ENCODE measurements around the gene UNC5B. TPM values are rescaled to one million over a fixed set of nuclear protein-coding genes. Genes with fewer than 3 reads are reported as not detected.

Gene UNC5B
- total RNA-seq (ENCODE audit: insufficient read depth, low replicate concordance), result 13.7 TPM

DNA sequence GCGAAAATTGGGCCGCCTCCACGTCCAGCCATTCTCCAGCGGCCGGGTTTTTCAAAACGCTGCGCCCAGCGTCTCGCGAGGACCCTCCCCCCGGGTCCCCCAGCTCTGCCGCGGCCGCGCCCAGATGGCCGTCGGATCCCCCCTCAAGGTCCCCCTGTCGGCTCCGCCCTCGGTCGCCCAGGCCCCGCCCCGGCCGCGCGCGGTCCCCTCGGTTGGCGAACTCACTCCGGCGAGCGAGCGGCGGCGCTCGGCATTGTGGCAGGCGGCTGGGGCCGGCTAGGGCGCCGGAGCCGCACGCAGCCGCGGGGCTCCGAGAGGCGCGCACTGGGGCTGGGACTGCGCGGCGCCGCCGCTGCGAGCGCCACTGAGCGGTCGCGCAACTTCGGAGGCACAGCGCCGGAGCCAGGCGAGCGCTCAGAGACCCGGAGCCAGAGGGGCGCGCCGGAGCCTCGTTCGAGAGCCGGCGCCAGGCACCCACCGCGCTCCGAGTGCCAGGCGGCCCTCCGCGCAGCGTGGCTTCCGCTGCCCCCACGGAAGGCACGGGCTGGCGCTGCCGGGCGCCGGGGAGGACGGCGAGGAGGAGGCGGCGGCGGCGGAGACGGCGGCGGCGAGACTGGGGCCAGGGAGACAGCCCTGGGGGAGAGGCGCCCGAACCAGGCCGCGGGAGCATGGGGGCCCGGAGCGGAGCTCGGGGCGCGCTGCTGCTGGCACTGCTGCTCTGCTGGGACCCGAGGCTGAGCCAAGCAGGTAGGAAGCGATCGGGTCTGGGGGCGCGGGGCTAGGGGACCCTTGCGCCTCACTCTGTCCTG, at the start of gene UNC5B:
UNC5B (plus strand) TSS at position 253 of the 809 bp plus-strand sequence; CDS start at position 669, 416 bp downstream.
- peak; percentile 92 for DNase-seq (ENCODE audit: low spot score)

GRCh38 chr10:71173466-71173865, 38.9 kb upstream of the UNC5B start:
- DNase-seq (ENCODE audit: low spot score), result no peak

- no peak for DNase-seq (ENCODE audit: low spot score)
These were observed 35.7 kb upstream of the UNC5B start for GRCh38 chr10:71176661-71177060.

DNA sequence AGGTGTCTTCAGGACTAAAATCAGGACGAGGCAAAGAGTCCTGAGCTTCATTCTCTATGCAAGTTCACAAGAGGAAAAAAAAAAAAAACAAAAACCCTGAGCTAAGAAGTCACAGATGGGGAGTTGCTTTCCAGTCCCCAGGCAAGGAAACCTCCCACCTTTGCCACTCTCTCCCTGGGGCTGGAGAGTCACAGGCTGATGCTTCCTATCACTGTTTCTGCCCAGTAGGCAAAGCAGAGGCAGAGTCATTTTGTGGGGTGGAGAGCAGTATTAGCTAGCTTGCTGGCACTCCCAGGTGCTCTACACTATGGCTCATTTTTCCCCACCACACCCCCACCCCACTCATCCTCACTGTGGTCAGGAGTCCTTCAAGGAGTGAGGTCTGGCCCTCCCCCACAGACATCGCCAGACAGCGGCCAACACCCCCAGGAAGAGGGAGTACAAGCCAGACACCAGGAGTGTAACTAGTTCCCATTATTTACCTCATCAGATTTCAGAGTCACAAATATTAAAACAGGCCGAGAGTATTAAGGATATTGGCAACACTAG, 34.6 kb upstream of the UNC5B start:
- DNase-seq (ENCODE audit: low spot score), result no peak

DNA sequence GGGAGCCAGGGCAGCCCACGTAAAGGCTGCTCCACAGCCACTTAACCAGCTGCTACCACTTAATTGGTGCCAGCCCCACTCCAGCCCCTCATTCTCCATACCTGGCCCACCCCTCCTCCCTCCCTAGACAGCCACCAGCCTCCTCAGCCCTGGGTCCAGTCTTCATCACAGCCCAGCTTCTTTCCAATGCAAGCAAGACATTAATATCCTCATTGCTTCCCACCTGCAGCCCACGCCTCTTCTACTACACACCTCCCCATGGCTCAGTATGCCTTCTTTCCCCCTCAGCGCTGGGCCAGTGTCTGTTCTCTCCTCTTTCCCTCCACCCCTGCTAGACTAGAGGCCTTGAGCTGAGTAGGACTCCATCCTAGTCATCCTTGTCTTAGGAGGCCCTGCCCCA, 33.5 kb upstream of the UNC5B start:
- DNase-seq (ENCODE audit: low spot score), result no peak

GRCh38 chr10:71179382-71179781, 33.0 kb upstream of the UNC5B start:
- DNase-seq (ENCODE audit: low spot score), result no peak

GRCh38 chr10:71184421-71184820, 27.9 kb upstream of the UNC5B start:
- no peak for DNase-seq (ENCODE audit: low spot score)

DNA sequence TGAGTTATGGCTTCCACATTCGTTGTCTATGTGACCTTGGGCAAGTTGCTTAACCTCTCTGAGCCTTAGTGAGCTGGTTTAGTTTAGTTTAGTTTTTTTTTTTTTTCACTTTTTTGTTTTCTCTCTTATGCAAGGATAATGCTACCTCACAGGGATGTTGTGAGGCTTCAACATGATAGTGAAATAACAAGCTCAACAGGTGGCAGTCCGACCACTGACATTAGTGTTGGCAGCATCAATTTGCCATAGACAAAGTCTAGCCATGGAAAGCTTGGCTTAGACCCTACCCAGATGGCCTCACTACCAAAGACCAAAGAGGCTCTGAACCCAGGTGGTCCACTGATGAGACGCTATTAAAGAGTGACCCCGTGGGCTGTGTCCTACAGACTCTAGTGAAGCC, 27.2 kb upstream of the UNC5B start:
- DNase-seq (ENCODE audit: low spot score), result no peak

GRCh38 chr10:71187197-71187596, 25.2 kb upstream of the UNC5B start:
- DNase-seq (ENCODE audit: low spot score), result no peak

- peak; percentile 49 for DNase-seq (ENCODE audit: low spot score)
These were observed 24.8 kb upstream of the UNC5B start for GRCh38 chr10:71187600-71187999.

DNA sequence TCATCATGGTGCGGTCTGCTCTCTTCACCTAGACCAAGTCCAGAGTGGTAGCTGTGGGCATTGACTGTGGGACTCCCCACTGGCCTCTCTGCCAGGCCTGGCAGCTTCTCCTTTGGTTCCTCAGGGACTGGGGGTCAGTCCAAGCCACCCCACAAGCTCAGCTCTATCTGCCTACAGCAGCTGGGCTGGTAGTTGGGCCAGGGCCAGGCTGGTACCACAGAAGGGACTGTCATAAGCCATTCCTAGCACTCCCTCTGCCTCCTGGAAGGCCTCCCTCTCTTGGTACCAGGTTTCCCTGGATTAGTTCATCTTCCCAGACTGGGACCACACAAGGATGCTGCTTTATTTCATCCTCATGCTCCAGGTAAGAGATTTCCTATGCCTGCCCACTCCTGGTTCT, 24.2 kb upstream of the UNC5B start:
- no peak for DNase-seq (ENCODE audit: low spot score)

GRCh38 chr10:71191019-71191418, 21.4 kb upstream of the UNC5B start:
- DNase-seq (ENCODE audit: low spot score), result no peak

- no peak for DNase-seq (ENCODE audit: low spot score)
These were observed 20.8 kb upstream of the UNC5B start for GRCh38 chr10:71191551-71192076.

DNA sequence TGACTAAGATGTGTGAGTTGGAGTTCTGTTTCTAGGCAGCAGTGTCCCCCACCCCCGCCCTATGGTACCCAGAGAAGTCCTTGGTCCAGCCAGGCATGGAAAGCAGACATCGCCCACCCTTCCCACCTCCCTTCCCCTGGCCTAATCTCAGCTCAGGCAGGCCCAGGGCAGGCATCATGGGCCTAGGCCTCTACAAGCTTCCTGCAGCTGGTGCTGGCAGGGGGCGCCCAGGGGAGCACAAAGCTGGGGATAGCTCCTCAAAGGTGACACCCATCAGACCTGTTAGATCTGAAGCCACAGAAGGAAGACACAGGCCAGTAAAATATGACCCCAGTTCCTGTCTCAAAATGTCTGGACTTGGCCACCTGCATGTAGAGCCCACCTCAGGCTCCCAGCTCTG, 18.9 kb upstream of the UNC5B start:
- DNase-seq (ENCODE audit: low spot score), result no peak

- DNase-seq (ENCODE audit: low spot score), result no peak
These were observed 14.4 kb upstream of the UNC5B start for GRCh38 chr10:71197955-71198354.

DNA sequence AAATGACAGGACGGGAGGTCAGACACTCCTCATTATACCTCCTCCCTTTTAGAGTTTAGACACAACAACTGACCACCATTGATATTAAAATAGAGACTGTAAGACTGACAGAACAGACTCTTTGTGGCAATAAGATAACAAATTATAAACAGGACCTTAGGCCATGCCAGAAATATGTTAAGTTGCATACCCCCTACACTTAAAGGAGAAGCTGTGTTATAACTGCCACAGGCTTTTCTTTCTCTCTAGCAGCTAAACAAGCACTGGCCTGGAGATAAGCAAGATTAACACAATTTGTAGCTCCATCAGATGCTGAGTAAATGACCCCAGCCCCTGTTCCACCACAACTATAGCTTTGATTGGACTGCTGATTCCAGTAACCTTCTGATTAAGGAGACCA, 10.5 kb upstream of the UNC5B start:
- no peak for DNase-seq (ENCODE audit: low spot score)

DNA sequence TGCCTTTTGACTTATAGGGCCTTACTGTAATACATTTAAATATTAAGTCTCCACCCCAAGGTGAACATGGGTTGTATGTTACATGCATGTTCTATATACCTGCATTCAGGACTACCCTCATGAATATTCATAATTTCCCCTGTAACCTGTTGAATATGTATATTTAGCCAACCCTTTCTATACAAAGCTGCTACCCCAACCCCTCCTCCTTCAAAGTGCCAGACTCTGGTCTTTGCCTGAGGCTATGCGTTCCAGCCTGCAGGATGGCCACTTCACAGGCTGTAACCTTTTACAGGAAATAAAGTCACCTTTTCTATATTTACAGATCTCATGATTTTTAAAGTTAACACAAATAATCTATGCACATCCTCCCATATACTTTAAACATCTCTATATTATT, 10.1 kb upstream of the UNC5B start:
- no peak for DNase-seq (ENCODE audit: low spot score)

DNA sequence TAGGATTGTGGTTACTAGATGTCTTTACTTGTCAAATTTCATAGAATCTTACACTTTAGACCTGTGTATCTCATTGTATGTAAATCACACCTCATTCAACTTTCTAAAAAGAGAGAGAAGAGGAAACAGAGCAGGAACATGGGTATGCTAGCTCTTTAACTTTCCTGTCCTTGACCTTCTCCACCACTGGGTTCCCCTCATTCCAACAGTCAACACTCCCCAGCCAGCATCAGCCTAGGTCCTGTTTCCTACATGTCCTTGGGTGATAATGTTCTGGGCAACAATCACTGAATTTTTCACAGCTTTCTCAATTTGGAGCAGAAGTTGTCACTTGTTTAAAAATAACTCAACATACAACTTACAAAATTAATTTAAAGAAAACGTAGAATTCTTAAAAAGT, 9.2 kb upstream of the UNC5B start:
- DNase-seq (ENCODE audit: low spot score), result no peak

DNA sequence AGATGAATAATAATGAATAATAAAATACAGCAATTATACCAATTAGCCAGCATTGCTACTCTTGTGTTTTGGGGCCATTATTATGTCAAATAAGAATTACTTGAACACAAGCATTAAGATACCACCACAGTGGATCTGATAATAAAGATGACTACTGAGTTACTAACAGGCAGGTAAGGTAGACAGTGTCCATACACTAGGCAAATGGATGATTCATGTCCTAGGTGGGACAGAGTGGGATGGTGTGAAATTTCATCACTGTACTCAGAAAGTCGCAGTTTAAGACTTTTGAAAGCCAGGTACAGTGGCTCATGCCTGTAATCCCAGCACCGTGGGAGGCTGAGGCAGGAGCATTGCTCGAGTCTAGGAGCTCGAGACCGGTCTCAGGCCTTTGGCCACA, 8.7 kb upstream of the UNC5B start:
- DNase-seq (ENCODE audit: low spot score), result no peak

DNA sequence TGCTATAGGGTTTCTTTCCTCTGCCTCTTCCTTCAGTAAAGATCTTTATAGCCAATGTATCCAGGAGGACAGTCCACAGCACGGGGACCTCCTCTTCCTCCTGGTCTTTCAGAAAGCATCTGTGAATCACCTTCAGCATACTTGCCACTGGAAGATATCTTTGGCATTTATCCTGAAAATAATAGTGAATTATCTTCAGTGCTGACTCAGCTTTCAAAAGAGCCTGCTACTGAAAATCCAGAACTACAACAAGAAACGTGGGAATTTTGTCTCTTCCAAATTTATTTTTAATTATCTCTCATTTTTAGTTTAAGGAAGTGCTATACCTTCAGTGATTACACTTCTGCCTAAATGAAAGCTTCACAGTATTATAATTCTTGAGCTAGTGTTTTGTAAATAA, 7.6 kb upstream of the UNC5B start:
- DNase-seq (ENCODE audit: low spot score), result no peak

DNA sequence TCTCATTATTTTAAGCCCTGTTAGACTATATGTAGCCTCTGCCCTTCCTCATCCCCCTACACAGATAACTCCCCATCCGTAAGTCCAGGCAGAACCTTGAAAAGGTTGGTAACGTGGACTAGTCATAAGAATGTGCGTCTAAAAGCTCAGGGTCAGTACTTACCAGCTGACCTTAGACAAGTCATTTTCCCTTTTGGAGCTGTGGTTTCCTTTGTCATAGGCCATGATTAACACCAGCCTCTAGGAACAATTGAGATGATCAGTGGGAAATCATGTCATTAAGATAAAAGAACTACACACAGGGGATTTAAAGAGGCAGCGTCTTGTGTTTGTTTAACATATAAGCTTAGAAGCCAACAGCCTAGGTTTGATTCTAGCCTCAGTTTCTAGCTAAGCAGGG, 6.9 kb upstream of the UNC5B start:
- DNase-seq (ENCODE audit: low spot score), result no peak

DNA sequence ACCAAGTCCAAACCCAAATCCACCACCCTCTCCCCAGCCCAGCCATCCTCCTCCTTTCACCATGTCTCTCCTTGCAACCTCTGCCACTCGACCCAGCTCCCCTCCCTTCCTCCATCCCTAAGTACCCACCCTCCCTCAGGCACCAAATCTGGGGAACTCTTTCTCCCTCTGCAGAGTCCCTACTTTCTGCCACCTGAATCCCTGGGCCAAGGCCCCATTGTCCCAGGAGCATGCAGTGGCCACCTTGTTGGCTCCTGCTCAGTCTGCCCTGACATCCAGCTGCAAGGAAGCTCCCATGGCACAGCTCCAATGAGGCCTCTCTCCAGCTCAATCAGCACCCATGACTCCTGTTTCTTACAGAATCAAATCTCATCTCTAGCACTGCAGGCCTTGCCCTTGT, 5.5 kb upstream of the UNC5B start:
- no peak for DNase-seq (ENCODE audit: low spot score)

DNA sequence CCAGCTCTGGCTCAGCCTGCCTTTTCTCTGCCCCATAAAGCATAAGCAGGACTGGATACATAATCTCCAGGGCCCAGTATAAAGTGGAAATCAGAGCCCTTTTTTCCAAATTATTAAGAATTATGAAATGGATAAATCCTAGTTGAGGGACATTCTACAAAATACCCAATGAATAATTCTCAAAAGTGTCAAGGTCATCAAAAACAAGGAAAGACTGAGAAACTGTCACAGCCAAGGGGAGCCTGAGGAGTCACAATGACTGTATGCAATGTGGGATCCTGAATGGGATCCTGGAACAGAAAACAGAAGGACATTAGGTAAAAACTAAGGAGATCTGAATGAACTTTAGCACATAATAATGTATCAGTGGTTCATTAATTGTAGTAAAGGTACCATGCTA, 4.8 kb upstream of the UNC5B start:
- DNase-seq (ENCODE audit: low spot score), result no peak

Data from umbilical cord (tissue), 2 donors.